ENCODE results near the gene MTARC2.

- TF ChIP-seq CTCF (conservative IDR thresholded peaks at IDR 0.05) (no peak), ZFX (IDR thresholded peaks at IDR 0.05) (no peak)
Observed at GRCh38 chr1:220818421-220819173, 70.5 kb downstream of the MTARC2 start.

Data from C4-2B (cell line).